Measurements from ENCODE around the gene RNF151.
"Not testable (repeated sequence)": the region's sequence is repeated elsewhere in the genome, so short reads cannot be mapped to it uniquely, and the experiment has no call there.

The RNF151 gene

GRCh38 chr16:1929578-1930337, 36.9 kb upstream of the RNF151 start:
- Mint-ChIP-seq H3K4me1 (peaks cover 2% of the 10 kb centered on the region), H3K27ac (no peak overlapping the region), H3K27me3 (peaks cover 2% of the 10 kb centered on the region), H3K4me3 (peak overlapping the region; percentile 60), H3K9me3 (no peaks in the 10 kb centered on the region), H3K36me3 (no peaks in the 10 kb centered on the region)
- ATAC-seq (ENCODE audit: low read depth): peak; percentile 94
- DNase-seq (ENCODE audit: low spot score in 2 of 2): peak; percentile 96 to 100

DNA sequence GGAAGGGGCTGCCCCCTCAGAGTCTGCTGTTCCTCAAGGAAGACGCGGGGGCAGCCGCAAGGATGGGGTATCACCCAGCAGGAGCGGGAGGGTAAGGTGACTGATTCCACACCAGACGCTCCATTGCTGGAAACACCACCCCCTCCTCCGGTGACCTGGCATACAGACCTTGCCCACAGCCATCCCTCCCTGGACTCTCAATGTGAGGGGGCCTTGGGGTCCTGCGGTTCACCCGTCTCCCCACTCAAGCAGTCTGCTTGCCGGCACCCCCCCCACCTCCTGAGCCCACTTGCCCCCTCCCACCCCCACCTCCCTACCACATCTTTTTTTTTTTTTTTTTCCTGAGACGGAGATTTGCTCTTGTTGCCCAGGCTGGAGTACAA, 36.3 kb upstream of the RNF151 start:
- DNase-seq (ENCODE audit: low spot score in 2 of 2) (no peak), ATAC-seq (ENCODE audit: low read depth) (no peak)
- Mint-ChIP-seq H3K4me1 (peaks cover 2% of the 10 kb centered on the region), H3K4me3 (peak overlapping the region; percentile 8), H3K36me3 (no peaks in the 10 kb centered on the region), H3K27ac (no peak overlapping the region), H3K9me3 (no peaks in the 10 kb centered on the region), H3K27me3 (peaks cover 1% of the 10 kb centered on the region)

DNA sequence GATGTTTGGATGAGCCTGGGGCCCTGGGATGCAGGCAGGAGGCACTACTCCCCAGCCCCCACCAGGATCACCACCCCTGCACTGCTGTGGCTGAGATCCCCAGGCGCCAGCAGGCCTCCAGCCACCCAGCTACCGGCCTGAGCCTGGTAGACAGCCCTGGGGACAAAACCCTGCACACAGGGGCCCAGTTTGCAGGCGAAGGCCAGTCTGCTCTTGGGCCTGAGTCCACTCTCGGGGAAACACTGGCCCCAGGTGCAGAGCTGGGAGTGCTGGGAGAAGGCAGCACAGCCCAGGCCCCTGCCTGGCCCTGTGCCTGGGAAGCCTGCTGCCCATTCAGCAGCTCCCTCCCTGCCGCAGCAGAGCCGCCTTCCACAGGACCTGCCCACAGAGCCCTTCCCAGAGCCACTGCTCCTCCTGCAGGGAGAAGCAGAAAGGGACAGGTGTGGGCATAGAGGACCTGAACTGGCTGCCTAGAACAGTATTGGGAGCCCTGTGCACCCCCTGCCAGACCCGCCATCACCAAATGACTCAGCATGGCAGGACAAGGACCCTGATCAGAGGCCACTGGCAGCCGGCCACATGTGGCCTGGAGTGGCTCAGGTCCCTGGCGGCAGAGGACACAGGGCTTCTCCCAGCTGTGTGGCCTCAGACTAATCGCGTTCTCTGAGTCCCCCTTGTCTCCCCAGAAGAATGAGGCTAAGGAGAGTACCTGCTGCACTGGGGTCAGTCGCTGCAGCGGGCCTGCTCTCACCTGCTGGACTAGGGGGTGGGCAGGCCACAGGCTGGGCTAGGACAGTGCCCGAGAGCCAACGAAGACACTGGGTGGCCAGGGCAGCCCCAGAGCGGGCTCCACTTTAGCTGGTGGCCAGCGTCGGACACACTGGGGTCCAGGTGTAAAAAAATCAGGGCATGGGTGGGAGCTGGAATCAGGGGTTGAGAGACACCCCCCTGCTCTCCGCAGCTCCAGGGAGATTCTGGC, 34.3 kb upstream of the RNF151 start:
- no peaks in the 10 kb centered on the region for H3K9me3 Mint-ChIP-seq

GRCh38 chr16:1933097-1933661, 33.5 kb upstream of the RNF151 start:
- H3K36me3 Mint-ChIP-seq: no peaks in the 10 kb centered on the region
- peaks cover 2% of the 10 kb centered on the region for H3K4me1 Mint-ChIP-seq
- DNase-seq (ENCODE audit: low spot score in 2 of 2): no peak
- H3K4me3 Mint-ChIP-seq: no peak overlapping the region
- H3K27me3 Mint-ChIP-seq: peaks cover 1% of the 10 kb centered on the region
- H3K27ac Mint-ChIP-seq: no peak overlapping the region
- ATAC-seq (ENCODE audit: low read depth): no peak
- H3K9me3 Mint-ChIP-seq: no peaks in the 10 kb centered on the region

More for the DNA sequence above, 34.3 kb upstream of the RNF151 start:
- Mint-ChIP-seq H3K27me3 (peaks cover 1% of the 10 kb centered on the region), H3K4me3 (no peak overlapping the region), H3K36me3 (no peaks in the 10 kb centered on the region), H3K4me1 (peaks cover 2% of the 10 kb centered on the region), H3K27ac (no peak overlapping the region)
- no peak for DNase-seq (ENCODE audit: low spot score in 2 of 2)
- ATAC-seq (ENCODE audit: low read depth): no peak

GRCh38 chr16:1936945-1937479, 29.6 kb upstream of the RNF151 start:
- Mint-ChIP-seq H3K27me3 (peaks cover 1% of the 10 kb centered on the region), H3K4me1 (peaks cover 2% of the 10 kb centered on the region), H3K27ac (no peak overlapping the region), H3K4me3 (no peak overlapping the region), H3K9me3 (no peaks in the 10 kb centered on the region), H3K36me3 (peaks cover 3% of the 10 kb centered on the region)
- DNase-seq (ENCODE audit: low spot score in 2 of 2) (no peak), ATAC-seq (ENCODE audit: low read depth) (no peak)

DNA sequence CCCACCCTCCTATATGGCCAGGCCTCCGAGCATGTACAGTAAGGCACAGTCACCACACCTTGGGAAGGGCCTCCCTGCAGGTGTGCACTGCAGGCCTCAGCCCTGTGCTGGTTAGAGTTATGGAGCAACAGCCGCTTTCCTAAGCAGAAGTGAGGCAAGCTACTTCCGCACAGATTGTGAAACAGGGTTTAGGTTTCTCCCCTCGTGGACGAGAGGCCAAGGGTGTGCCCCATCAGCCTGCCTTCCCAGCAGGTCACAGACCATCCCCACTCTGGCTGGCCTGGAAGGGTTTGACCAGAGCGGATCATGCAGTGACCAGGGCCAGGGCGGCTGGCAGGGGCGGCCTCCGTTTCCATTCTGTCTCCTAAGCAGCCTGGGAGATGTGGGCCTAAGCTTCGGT, 28.3 kb upstream of the RNF151 start:
- peaks cover 3% of the 10 kb centered on the region for H3K36me3 Mint-ChIP-seq
- no peak overlapping the region for H3K4me3 Mint-ChIP-seq

DNA sequence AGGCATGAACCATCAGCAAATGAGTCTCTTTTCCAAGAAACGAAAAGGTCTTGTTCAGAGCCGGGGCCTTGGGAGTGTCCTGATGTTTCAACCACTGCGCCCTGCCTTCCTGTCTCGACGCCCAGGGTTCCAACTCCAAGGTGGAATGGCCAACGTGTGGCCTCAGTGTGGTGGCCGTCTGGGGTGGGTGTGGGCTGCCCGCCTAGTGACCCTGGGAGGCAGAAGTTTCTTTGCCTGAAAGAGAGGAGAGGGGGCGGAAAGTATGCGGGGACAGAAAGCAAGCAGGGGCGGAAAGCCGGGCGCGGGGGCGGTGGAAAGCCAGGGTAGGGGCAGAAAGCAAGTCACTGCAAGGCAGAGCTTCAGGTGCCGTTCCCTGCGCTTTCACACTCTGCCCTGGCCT, 27.7 kb upstream of the RNF151 start:
- DNase-seq (ENCODE audit: low spot score in 2 of 2): no peak
- H3K4me1 Mint-ChIP-seq: peaks cover 6% of the 10 kb centered on the region
- no peaks in the 10 kb centered on the region for H3K9me3 Mint-ChIP-seq
- ATAC-seq (ENCODE audit: low read depth): no peak
- no peaks in the 10 kb centered on the region for H3K27me3 Mint-ChIP-seq
- peaks cover 3% of the 10 kb centered on the region for H3K36me3 Mint-ChIP-seq
- H3K27ac Mint-ChIP-seq: no peak overlapping the region
- no peak overlapping the region for H3K4me3 Mint-ChIP-seq

More for the DNA sequence above, 28.3 kb upstream of the RNF151 start:
- H3K27me3 Mint-ChIP-seq: peaks cover 1% of the 10 kb centered on the region
- DNase-seq (ENCODE audit: low spot score in 2 of 2): no peak
- no peak for ATAC-seq (ENCODE audit: low read depth)
- peaks cover 6% of the 10 kb centered on the region for H3K4me1 Mint-ChIP-seq
- no peaks in the 10 kb centered on the region for H3K9me3 Mint-ChIP-seq
- H3K27ac Mint-ChIP-seq: no peak overlapping the region

- H3K27ac Mint-ChIP-seq: not testable (repeated sequence)
Observed at GRCh38 chr16:1939833-1940232, 26.8 kb upstream of the RNF151 start.

DNA sequence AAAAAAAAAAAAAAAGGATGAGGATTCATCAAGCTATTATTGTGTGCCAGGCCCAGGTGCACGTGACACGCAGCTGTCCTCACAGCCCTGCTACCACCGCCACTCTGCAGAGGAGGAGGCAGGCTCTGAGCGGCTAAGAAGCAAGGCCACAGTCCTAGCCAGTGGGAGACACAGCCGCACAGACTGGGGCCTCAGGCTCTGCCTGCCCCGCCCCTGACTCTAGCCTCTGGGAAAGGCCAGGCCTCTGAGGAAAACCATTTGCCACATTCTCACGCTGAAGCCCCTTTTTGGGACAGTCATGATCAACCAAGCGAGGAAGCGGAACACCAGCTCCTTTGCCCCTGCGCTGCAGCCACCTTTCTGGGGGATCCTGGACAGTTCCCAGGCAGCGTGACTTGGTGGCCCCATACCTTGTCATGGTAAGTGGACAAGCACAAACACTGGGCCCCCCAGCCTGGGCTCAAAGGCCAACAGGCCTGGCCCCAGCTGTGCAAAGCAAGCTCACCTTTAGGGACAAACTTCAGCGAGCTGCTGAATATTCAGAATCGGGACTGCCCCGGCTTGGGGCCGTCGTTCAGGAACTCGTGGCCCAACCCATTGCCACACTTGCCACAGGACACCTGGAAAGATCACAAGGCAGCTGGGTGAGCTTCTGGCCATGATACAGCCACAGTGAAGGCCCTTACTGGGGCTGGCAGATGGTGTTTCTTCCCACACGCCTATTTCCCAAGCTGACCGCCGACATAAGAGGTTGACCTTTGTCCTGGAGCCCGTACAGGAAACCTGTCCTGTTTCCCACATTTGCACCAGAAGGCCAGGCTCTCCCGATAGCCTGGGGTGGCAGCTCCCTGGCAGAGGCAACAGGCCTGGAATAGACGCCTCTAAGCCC, 26.1 kb upstream of the RNF151 start:
- Mint-ChIP-seq H3K4me1 (peaks cover 6% of the 10 kb centered on the region), H3K9me3 (no peaks in the 10 kb centered on the region), H3K36me3 (peaks cover 3% of the 10 kb centered on the region), H3K27me3 (no peaks in the 10 kb centered on the region), H3K4me3 (no peak overlapping the region), H3K27ac (no peak overlapping the region)
- DNase-seq (ENCODE audit: low spot score in 2 of 2) (no peak), ATAC-seq (ENCODE audit: low read depth) (no peak)

More at GRCh38 chr16:1939833-1940232, 26.8 kb upstream of the RNF151 start:
- not testable (repeated sequence) for H3K27me3 Mint-ChIP-seq; ATAC-seq (ENCODE audit: low read depth); H3K4me3 Mint-ChIP-seq; H3K36me3 Mint-ChIP-seq; DNase-seq (ENCODE audit: low spot score in 2 of 2); H3K4me1 Mint-ChIP-seq; H3K9me3 Mint-ChIP-seq

- H3K36me3 Mint-ChIP-seq: peaks cover 3% of the 10 kb centered on the region
- peaks cover 6% of the 10 kb centered on the region for H3K4me1 Mint-ChIP-seq
- ATAC-seq (ENCODE audit: low read depth) (no peak), DNase-seq (ENCODE audit: low spot score in 2 of 2) (no peak)
- H3K4me3 Mint-ChIP-seq: peak overlapping the region; percentile 81
- H3K27me3 Mint-ChIP-seq: no peaks in the 10 kb centered on the region
- H3K9me3 Mint-ChIP-seq: no peaks in the 10 kb centered on the region
- H3K27ac Mint-ChIP-seq: no peak overlapping the region
Observed at GRCh38 chr16:1941162-1942046, 25.3 kb upstream of the RNF151 start.

GRCh38 chr16:1942047-1942809, 24.4 kb upstream of the RNF151 start:
- Mint-ChIP-seq H3K4me3 (peak overlapping the region; percentile 81), H3K27ac (no peak overlapping the region), H3K9me3 (no peaks in the 10 kb centered on the region), H3K4me1 (peaks cover 6% of the 10 kb centered on the region), H3K27me3 (no peaks in the 10 kb centered on the region), H3K36me3 (peaks cover 3% of the 10 kb centered on the region)
- peak; percentile 9 for ATAC-seq (ENCODE audit: low read depth)
- DNase-seq (ENCODE audit: low spot score in 2 of 2): peak in 1 of 2 donors; percentile 37

Measured in memory B cell (primary cell).